ENCODE results near the gene GUCY1A2.

The GUCY1A2 gene

DNA sequence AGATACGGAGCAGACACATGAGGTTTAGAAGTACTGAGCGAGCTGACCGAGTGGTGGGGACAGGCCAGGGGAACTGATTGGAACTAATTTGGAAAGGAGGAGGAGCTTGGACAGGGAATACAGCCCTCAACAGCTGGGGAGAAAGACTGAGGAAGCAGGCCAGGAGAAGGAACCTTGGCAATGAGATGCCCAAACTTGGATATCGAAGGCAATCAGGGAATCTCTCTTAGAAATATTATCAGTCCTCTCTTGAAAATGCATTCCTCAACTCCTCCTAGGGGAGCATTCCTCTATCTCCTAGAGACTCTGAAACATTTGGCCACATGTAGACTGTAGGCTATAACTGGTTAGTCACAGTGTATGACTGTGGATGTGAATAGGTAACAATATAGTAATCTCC is 284.6 kb downstream of the GUCY1A2 start:
- no peak for DNase-seq (ENCODE audit: low spot score)

DNA sequence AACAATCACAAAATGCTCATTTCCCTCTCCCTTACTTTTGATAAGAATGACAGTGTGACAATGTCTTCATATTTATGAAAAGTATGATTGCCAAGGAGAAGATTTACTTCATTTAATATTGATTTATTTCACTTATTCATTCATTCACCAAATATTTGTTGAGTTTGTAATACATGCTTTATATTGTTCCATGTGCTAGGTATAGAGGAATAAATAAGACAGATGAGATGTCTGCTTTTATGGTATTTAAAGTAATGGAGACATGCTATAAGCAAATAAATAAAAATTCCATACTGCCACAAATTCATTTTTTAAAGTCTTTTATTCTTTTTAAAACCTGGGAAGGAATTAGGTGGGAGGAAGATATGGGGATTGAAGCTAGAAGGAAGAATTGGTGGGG is 289.4 kb downstream of the GUCY1A2 start:
- no peak for DNase-seq (ENCODE audit: low spot score)

DNA sequence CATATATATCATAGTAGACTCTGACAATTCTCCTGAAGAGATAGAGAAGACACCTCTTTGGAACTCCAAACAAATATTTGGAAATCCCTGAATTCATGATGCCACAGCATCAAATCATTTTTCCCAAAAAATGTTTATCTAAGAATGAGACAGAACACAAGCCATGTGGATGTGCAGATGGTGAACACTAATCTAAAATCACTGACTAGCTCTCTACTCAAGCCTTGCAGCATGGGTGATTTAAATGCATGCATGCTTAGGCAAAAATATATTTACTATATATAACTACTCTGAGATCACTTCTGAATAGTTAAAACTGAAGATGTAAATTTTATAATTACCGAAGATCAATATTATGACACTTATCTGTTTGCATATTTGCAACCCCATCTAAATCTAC is 289.9 kb downstream of the GUCY1A2 start:
- DNase-seq (ENCODE audit: low spot score), result no peak

DNA sequence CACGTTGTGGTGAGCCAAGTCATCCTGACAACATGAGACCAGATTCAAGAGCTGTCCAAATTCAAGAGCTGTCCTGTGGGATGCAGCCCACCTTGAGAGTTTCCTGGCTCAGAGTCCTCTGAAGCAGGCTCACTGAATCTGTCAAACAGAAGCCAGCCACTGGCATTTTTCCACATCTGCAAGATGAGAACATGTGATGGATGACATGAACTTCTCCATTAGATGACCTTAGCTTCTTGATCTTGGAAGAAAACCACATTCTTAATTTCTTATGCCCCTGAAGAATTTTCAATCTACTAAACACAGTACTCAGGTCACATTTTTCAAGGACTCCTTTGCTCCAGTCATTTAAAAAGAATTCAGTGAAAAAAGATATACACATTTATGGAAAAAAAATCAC is 291.0 kb downstream of the GUCY1A2 start:
- no peak for DNase-seq (ENCODE audit: low spot score)

DNA sequence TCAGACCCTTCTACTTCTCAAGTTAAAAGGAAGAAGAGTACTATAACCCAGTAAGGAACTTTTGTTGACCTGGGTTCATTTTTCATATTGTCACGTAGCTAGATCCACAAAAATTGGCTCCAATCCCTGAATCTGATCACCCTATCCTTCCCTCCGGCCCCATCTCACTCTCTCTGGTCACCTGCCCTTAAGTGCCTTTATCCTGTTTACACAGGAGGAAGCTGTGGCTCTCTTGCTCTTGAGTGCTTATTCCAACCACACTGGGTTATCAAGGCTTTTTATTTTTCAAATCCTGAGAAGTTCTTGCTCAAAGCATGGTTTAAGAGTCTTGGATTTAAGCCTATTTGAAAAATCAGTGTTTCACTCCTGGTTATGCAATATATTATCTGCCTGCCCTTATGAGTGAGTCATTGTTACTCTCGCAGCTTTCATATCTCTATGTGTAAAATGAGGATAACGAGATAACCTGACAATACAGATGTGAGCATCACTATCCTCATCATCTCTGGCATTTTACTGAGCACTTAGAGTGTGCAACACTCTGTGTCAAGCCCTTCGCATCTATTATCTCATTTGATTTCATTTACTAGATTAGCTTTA is 293.9 kb downstream of the GUCY1A2 start:
- no peak for DNase-seq (ENCODE audit: low spot score)

DNA sequence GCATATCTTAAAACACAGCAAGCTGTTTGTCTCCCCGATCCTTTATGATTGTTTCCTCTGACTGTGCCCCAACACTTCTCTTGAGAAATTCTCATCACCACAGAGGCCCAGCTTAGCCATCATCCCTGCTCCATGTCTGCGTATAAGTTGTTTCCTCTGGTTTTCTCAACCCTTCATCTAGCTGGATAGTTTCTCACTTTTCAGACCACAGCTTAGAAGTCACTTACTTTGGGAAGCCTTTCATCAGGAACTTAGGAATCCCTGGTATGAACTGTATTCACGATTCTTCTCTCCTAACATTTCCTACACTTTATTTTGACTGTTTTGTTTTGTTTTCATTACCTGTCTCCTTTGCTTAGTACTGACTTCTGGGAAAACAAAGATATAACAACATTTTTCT is 295.2 kb downstream of the GUCY1A2 start:
- no peak for DNase-seq (ENCODE audit: low spot score)

DNA sequence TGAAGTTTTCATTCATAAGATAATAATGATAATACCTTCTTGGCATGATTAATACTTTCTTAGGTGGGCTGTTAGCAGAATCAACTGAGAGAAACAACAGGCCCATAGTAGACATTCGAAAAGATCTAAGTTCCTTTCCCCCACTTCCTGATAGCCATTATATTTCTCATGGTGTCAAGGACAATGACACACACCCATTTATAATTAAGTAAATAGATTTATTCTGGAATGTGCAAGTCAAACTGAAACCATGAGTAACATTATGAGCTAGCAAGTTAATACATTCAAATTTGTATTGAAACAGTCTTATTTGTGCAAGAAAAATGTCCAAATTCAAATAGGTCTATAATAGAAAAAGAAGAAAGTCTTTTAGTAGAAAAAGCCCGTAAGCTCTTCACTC is 301.1 kb downstream of the GUCY1A2 start:
- DNase-seq (ENCODE audit: low spot score), result no peak

DNA sequence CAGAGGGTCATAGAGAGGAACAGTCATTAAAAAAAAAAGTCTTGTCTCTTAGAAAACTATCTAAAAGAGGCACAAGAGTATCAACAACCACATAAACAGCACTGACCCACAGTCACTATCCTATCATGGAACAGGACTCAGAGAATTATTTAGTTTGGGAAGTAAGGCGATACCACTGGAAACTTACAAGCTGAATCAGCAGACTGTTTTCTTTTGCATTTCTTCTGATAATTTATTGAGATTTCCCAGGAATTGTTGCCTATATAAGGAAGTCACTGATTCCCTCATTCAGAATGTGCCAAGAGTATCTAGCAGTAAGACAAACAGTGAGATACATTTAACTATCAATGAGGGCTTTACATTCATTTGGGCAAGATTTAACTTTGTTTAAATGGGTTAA is 304.1 kb downstream of the GUCY1A2 start:
- DNase-seq (ENCODE audit: low spot score), result no peak

DNA sequence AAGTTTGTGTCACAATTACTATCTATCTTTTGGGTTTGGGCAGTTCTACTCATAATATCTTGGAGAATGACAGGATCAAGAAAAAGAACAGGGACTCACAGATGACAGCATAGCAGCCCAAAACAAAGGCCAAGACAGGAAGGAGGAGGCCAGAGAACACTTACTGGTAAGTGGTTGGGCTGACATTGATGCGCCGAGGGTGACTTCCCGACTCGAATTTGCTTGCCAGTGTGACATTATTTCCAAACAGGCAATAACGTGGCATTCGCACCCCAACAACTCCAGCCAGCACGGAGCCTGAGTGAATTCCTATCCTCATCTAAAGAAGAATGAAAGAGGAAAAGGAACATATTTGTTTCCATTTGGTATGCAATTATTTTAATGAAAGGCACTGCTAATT is 309.9 kb downstream of the GUCY1A2 start:
- DNase-seq (ENCODE audit: low spot score), result no peak

DNA sequence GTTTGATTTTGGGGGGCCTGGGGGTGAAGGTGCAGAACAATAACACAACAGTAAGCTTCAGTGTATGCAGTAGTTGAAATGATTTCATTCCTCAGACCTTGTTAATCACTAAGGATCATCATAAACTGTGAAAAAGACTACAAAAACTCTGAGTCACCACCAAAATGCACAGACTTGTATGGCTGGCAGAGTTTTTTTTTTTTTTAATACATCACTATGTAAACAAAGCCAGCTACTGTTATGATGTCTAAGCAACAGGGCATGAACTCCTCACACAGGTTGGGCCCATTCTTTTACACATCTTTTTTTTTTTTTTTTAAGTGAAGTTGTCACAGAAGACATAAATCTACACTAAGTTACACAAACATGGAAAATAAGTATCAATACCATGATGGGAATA is 311.9 kb downstream of the GUCY1A2 start:
- no peak for DNase-seq (ENCODE audit: low spot score)

DNA sequence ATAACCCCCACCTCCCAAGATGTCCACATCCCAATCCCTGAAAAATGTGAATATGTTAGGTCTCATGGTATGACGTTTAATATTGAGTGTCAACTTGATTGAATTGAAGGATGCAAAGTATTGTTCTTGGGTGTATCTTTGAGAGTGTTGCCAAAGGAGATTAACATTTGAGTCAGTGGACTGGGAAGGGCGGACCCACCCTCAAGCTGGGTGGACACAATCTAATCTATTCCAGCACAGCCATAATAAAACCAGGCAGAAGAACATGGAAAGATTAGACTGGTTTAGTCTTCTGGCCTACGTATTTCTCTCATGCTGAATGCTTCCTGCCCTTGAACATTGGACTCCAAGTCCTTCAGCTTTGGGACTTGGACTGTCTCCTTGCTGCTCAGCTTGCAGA is 315.5 kb downstream of the GUCY1A2 start:
- DNase-seq (ENCODE audit: low spot score), result no peak

DNA sequence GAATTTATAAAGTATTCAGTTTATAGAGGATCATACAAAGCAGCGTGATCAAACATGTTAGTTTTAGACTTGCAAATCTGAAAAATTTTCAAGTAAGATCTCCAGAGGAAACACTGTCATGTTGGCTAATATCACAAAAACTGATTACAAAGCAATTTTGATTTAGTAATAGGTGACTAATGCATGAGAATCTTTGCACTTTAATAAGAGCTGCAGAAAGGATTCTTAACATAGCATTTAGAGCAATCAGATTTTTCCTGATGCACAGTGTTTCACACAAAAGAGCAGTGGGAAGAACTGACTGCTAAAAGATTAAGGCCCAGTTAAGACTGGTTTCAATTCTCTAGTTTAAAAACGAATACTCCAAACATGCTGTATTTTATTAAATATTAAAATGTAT is 321.2 kb downstream of the GUCY1A2 start:
- DNase-seq (ENCODE audit: low spot score), result no peak

DNA sequence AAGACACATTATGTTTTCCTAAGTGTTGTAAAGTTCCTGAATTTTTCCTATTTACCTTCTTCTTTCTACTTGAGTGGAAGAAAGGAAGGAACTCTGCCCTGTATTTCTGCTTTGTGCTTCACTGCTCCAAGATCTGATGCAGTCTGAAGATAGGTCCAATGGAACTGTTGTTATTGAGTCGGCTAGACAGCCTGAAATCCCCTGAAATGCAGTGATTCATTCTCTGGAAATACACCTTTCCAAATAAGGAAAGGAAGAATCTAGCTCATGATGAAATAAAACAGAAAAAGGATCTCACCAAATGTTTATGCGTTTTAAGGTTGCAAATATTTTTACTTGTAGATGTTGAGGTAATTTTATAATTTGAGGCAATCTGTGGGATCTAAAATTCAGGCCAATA is 322.8 kb downstream of the GUCY1A2 start:
- no peak for DNase-seq (ENCODE audit: low spot score)

DNA sequence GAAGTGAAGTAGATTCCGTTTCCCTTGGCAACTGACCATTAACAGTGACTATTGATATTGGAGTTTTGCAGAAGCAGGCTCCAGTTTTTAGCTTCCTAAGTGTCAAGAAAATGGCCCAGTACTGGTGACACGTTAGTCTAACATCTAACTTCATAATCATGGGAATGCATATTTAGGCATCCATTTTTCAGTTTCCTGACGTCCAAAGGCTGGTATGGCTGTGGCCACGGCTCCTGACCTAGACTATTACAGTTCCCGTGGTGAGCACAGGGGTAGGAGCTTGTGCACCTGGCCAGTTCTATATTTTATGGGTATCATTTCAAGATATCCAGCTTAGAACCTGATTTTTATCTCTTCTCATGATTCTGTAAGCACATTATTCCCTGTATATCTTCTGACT is 323.8 kb downstream of the GUCY1A2 start:
- no peak for DNase-seq (ENCODE audit: low spot score)

DNA sequence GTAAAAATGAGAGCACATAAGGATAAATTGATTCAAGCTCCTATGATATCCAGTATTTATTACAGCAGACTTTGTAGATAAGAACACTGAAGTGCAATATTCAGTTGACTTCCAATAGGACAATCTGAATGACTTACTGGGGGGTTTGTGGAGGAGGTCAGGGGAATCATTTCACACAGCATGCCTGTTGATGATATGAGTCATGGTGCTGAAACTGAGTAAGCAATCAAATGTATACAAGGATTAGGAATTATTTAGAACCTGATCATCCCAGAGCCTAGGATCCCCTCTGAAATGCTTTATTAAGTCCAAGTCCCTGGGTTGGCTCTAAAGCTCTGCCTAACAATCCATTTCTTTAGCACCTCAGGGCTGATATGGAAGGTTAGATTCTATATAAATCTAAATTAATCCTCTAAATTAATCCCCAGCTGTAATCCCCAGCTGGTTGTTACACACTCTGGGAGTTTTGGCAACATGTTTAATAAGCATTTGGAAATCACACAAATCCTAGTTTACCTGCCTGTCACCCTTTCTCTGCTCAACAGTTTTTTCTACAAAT is 326.4 kb downstream of the GUCY1A2 start:
- no peak for DNase-seq (ENCODE audit: low spot score)

DNA sequence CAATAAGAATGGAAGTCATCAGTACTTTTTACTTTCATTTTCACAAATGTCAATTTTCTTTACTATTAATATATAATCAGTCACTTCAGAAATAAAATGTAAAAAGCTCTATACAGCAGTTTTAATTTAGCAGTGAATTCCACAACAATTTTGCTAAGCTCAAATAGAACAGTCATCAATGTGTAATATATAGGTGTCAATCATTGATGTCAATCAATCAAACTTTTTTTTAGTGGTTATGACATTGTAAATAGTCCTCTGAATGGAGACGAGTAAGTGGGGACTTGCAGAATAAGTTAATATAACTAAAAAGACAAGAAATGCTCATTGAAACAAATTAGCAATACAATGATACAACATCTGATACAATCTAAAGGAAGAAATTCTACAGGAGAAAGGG is 327.4 kb downstream of the GUCY1A2 start:
- no peak for DNase-seq (ENCODE audit: low spot score)

DNA sequence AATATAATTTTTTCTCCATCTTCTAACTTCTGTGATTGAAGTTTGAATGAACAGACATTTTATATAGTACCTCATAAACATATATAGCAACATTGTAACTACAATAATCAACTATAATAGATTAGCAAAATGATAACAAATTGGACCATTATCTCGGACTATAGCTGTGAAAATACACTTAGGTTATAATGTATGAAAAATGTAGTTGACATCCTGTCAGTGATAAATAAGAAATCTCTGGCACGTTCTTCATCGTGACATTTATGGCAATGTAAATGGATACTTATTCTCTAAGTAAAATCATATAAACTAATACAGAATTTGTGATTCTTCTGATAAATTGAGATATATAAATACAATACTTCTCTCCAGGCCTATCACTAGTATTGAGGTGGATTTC is 333.3 kb downstream of the GUCY1A2 start:
- DNase-seq (ENCODE audit: low spot score), result no peak

DNA sequence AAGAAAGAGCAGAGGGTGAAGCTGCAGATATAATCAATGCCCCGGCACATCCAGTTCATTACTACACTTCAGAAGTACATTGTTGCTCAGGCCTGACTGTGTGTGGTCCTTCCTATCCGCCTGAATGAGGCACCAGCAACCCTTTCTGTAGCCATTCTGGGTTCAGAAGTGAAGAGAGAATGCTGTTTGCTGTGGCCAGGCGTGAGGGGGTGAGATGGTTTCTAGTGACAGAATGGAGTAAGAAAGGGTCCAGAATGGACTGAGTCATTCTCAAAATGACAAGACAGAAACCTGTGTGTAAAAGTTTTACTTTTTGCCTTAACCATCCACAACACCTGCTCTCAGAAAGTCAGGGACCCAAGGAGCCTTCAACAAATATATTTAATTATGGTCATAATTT is 334.8 kb downstream of the GUCY1A2 start:
- no peak for DNase-seq (ENCODE audit: low spot score)

DNA sequence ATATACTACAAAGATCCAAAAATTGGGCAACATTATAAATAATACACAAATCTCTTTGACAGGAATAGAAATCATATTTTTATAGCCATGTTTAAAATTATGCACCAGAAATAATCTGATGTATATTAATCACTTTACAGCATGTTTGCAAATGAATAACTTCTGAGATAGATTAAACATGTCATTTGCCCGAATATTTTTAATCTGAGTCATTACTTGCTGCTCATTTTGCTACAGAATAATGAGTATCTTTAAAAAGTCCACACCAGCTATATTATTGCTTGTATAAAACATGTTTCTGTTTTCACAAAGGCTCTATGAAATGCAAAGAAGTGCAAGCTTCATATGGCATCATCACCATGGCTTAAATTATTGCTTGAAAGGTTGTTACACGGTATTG is 336.8 kb downstream of the GUCY1A2 start:
- DNase-seq (ENCODE audit: low spot score), result no peak

DNA sequence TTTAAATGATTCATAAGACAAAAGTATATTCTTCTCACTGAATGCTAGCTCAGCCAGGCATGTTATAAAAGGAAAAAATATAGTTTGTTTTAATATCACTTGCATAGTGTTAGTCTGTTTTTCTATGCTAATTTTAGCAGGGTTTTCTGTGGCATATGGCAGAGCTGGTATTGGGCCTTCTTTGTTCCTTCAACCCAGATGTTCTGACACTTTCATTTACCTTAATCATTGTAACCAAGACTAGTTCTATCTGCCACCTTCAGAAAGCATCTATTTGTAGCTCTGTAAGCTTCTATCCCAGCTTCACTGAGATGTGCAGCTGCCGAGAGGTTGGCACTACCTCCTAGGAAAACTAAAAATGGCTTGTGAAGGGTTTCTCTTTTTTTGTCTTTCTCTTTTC is 338.7 kb downstream of the GUCY1A2 start:
- no peak for DNase-seq (ENCODE audit: low spot score)

DNA sequence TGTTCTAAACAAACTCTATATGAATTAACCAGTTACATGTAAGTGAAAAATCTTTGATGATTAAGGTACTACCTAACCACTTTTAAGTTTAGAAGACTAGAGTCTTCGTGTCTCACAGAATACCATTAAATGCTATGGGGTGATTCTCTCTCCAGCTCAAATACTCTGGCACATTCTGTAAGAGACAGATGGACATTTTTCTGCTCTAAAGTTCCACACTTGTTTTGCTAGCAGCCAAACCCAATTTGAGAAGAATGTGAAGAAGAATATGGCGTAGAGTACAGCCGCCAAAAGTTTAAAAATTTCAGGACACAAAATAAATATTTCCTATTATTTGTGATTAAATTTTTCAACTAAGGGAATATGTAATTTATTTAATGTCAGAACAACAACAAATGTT is 339.1 kb downstream of the GUCY1A2 start:
- no peak for DNase-seq (ENCODE audit: low spot score)

DNA sequence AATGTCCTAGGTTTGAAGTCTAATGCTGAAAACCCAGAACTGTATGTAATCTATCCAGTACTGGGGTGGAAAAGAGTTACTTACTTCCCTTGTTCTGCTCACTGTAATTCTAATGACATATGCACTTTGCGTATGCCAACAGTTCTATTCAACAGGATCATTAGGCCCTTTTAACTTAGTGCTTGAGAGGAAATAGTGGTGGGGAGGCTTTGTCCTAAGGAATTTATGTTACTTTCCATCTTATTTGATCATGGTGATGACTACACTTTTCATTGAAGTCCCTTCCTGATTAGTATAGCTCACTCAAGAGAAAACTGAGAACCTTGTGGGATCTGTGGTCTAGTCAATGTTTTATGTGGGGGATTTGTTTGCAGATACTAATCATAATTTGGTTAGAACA is 348.2 kb downstream of the GUCY1A2 start:
- no peak for DNase-seq (ENCODE audit: low spot score)

DNA sequence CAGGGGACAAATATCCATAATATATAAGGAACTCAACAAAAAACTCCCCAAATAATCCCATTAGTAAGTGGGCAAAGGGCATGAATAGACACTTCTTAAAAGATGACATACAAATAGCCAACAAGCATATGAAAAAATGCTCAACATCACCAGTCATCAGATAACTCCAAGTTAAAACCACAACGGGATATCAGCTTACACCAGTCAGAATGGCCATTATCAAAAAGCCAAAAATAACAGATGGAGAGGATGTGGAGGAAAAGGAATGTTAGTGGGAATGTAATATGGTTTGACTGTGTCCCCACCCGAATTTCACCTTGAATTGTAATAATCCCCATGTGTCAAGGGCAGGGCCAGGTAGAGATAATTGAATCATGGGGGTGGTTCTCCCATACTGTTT is 350.1 kb downstream of the GUCY1A2 start:
- DNase-seq (ENCODE audit: low spot score), result no peak

DNA sequence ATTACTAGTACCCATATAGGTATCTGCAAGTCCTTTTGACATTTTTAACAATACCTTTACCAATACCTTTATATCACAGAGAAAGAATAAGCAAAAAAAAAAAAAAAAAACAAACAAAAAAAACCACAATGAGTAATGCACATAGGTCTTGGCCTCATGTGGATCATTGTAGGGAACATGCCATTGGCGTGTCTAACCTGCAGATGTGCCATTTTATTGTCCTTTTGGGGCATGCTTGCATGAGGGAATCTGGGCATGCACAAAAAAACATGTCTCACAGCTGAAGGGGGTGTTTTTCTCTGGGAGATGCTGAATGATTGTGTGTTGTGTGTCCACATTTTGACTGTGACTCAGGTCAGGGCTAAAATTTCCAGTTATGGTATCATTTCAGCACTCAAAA is 361.6 kb downstream of the GUCY1A2 start:
- no peak for DNase-seq (ENCODE audit: low spot score)

DNA sequence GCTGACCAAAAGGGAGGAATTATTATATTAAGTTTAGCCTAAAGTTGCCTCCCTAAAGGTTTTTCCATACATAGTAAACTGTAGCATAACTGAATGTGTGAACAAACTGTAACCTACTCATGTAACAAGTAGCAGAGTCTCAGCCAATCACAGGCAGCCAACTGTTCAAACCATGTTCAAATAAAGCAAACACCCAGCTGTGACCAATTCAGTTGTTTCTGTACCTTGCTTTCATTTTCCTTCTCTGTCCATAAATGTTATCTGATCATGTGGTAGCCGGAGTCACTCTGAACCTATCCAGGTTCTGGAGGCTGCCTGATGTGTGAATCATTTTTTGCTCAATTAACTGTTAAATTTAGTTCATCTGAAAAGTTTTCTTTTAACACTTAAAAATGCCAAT is 373.5 kb downstream of the GUCY1A2 start:
- DNase-seq (ENCODE audit: low spot score), result no peak
